Prostate gland (tissue), 2 donors: ENCODE results near the gene PTHLH. TPM values are rescaled to one million over a fixed set of nuclear protein-coding genes. Genes with fewer than 3 reads are reported as not detected.

Experiments used
- DNase-seq: peaks from one replicate; pipeline ENCODE4 v3.0.0-alpha.2; 2019; ENCODE audit warnings: low spot score
- H3K27ac ChIP-seq, 2 donors: fragments of 200-600 bp; sonication (generic); 2 replicates each; pipeline ENCODE4 v1.5.1; 2017 to 2019
- H3K27me3 ChIP-seq: fragments of 200-600 bp; sonication (generic); replicated peaks from 2 replicates; pipeline ENCODE4 v1.5.1; 2019; ENCODE audit not compliant: insufficient read depth
- H3K36me3 ChIP-seq, 2 donors: fragments of 200-600 bp; sonication (generic); 1 replicate in 1 of 2; 2 replicates in 1 of 2; pipeline versions ENCODE4 v1.5.1 to v1.8.1; 2017 to 2019
- H3K4me1 ChIP-seq: fragments of 200-600 bp; sonication (generic); replicated peaks from 2 replicates; pipeline ENCODE4 v1.5.1; 2019
- H3K4me3 ChIP-seq, 2 donors: fragments of 200-600 bp; sonication (generic); 2 replicates each; pipeline ENCODE4 v1.5.1; 2017 to 2019
- H3K9me3 ChIP-seq: fragments of 200-600 bp; sonication (generic); 2 replicates; pipeline ENCODE4 v1.5.1; 2017
- CTCF ChIP-seq, 4 experiments: fragments of 200-600 bp in 2 of 4; fragments of 450-650 bp in 2 of 4; sonication (generic) in 2 of 4; IDR thresholded peaks; 1 replicate in 3 of 4; 2 replicates in 1 of 4; pipeline ENCODE4 v1.5.1; 2016 to 2019; ENCODE audit warnings: antibody characterized with exemption in 4 of 4, mild to moderate bottlenecking in 2 of 4, moderate library complexity in 2 of 4
- POLR2A ChIP-seq: fragments of 450-650 bp; IDR thresholded peaks from one replicate; pipeline ENCODE4 v1.6.1; 2016; ENCODE audit warnings: antibody characterized with exemption, mild to moderate bottlenecking
- POLR2AphosphoS5 ChIP-seq: sonication (generic); formaldehyde crosslinking; IDR thresholded peaks from one replicate; pipeline ENCODE4 v1.6.1; 2017; ENCODE audit warnings: antibody characterized with exemption
- WGBS: methylation state at CpG from one replicate; pipeline ENCODE4 v1.1.5; 2018; 5-methylcytosine and 5-hydroxymethylcytosine counted together
- intact Hi-C: fragments of 100-400 bp; cut with DNase I; formaldehyde crosslinking; loops from one replicate; pipeline ENCODE4 v1.14.2; 2022
- total RNA-seq, 2 donors: library from RNA; depleted of rRNA; stranded (reverse); fragments of >200 nt; gene quantifications; one replicate each; pipeline ENCODE4 v1.1.0, GENCODE V29; 2016

The PTHLH gene
- total RNA-seq, 2 donors from 2014 or later: 0.51 to 0.64 TPM

- intact Hi-C loops: no loop called here
- 88% methylated on average over 1 of the region's 1 CpG for WGBS
- Histone ChIP-seq H3K9me3 (no peaks in the 10 kb centered on the region), H3K4me1 (no peaks in the 10 kb centered on the region), H3K4me3 (no peak overlapping the region), H3K27ac (no peak overlapping the region), H3K36me3 (no peaks in the 10 kb centered on the region), H3K27me3 (no peaks in the 10 kb centered on the region)
- no peak for TF ChIP-seq POLR2A
- TF ChIP-seq POLR2AphosphoS5: no peak
- TF ChIP-seq CTCF (IDR thresholded peaks at IDR 0.05): no peak
- DNase-seq: no peak
Measured at GRCh38 chr12:27931390-27931789, 41.1 kb downstream of the PTHLH start.

GRCh38 chr12:27927347-27927746 lies 45.2 kb downstream of the PTHLH start:
- Histone ChIP-seq H3K27ac (no peak overlapping the region), H3K9me3 (no peaks in the 10 kb centered on the region), H3K4me3 (no peak overlapping the region), H3K4me1 (no peaks in the 10 kb centered on the region), H3K27me3 (no peaks in the 10 kb centered on the region), H3K36me3 (no peaks in the 10 kb centered on the region)
- intact Hi-C loops: no loop called here
- DNase-seq: no peak
- TF ChIP-seq POLR2AphosphoS5 (no peak), CTCF (IDR thresholded peaks at IDR 0.05) (no peak), POLR2A (no peak)
- 74% methylated on average over 2 of the region's 2 CpGs for WGBS

- no peaks in the 10 kb centered on the region for H3K36me3 ChIP-seq
- 63% methylated on average over 2 of the region's 2 CpGs for WGBS
- H3K9me3 ChIP-seq: no peaks in the 10 kb centered on the region
- no peak overlapping the region for H3K4me3 ChIP-seq
- H3K4me1 ChIP-seq: no peaks in the 10 kb centered on the region
- no peaks in the 10 kb centered on the region for H3K27me3 ChIP-seq
- TF ChIP-seq CTCF (IDR thresholded peaks at IDR 0.05) (no peak), POLR2AphosphoS5 (no peak), POLR2A (no peak)
- H3K27ac ChIP-seq: no peak overlapping the region
- intact Hi-C loops: no loop called here
- DNase-seq: no peak
Measured at GRCh38 chr12:27924350-27925135, 48.0 kb downstream of the PTHLH start.

- intact Hi-C loops: no loop called here
- no peak overlapping the region for H3K27ac ChIP-seq
- no peaks in the 10 kb centered on the region for H3K27me3 ChIP-seq
- H3K4me1 ChIP-seq: no peaks in the 10 kb centered on the region
- WGBS: 39% methylated on average over 1 of the region's 1 CpG
- peak; percentile 17 for DNase-seq
- peak; percentile 14 for TF ChIP-seq POLR2AphosphoS5
- no peak for TF ChIP-seq POLR2A
- no peaks in the 10 kb centered on the region for H3K9me3 ChIP-seq
- no peak overlapping the region for H3K4me3 ChIP-seq
- H3K36me3 ChIP-seq: no peaks in the 10 kb centered on the region
Measured at GRCh38 chr12:27922531-27923139, 49.9 kb downstream of the PTHLH start.

GRCh38 chr12:27919671-27920235 lies 52.8 kb downstream of the PTHLH start:
- DNase-seq: no peak
- WGBS: 70% methylated on average over 7 of the region's 7 CpGs

More at GRCh38 chr12:27919671-27920235, 52.8 kb downstream of the PTHLH start:
- Histone ChIP-seq H3K27ac (no peak overlapping the region), H3K36me3 (no peaks in the 10 kb centered on the region), H3K4me1 (no peaks in the 10 kb centered on the region), H3K9me3 (no peaks in the 10 kb centered on the region), H3K4me3 (no peak overlapping the region), H3K27me3 (no peaks in the 10 kb centered on the region)
- TF ChIP-seq POLR2AphosphoS5: no peak
- TF ChIP-seq POLR2A: no peak
- TF ChIP-seq CTCF (IDR thresholded peaks at IDR 0.05): no peak
- intact Hi-C loops: no loop called here
